Esophagus squamous epithelium (tissue), 4 donors: ENCODE results near the gene PLEKHG2.

Experiments used
- POLR2A ChIP-seq, 4 donors: fragments of 450-650 bp; IDR thresholded peaks; one replicate each; pipeline ENCODE4 v1.6.1; 2017; ENCODE audit warnings: antibody characterized with exemption in 4 of 4, mild to moderate bottlenecking in 4 of 4, moderate library complexity in 3 of 4
- TF ChIP-seq, protein P1 (sequence below), 6 experiments: fragments of 450-650 bp in 4 of 6; fragments of 200-600 bp in 2 of 6; sonication (generic) in 2 of 6; IDR thresholded peaks; one replicate each; pipeline ENCODE4 v1.5.1; 2016 to 2019; ENCODE audit warnings: antibody characterized with exemption in 6 of 6, mild to moderate bottlenecking in 4 of 6, moderate library complexity in 4 of 6

DNA sequence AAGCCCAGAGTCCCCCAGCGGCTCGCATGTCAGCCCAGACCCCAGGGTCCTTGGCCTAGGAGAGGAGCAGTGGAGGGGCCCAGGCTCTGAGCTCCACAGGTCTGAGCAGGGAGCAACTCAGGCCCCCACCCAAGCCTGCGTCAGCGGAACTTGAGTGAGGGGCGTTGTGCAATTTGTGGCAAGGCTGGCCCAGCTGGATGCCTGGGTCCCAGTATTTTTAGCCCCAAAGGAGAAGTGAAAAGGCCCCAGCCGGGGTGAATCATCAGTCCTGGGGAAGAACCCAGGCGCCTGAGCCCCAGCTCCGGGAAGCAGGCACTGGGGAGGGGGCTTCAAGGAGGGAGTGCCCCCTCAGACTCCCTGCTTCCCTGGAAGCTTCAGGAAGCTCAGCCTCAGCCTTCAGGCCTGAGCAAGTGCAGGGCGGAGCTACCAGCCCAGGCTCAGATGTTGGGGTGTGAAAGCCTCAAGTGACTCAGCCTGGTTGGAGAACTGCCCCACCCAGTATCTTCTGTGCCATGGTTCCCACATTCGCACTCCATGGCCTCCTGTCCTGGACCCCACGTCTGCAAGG lies 14.1 kb upstream of the PLEKHG2 start:
- TF ChIP-seq, protein P1, sequence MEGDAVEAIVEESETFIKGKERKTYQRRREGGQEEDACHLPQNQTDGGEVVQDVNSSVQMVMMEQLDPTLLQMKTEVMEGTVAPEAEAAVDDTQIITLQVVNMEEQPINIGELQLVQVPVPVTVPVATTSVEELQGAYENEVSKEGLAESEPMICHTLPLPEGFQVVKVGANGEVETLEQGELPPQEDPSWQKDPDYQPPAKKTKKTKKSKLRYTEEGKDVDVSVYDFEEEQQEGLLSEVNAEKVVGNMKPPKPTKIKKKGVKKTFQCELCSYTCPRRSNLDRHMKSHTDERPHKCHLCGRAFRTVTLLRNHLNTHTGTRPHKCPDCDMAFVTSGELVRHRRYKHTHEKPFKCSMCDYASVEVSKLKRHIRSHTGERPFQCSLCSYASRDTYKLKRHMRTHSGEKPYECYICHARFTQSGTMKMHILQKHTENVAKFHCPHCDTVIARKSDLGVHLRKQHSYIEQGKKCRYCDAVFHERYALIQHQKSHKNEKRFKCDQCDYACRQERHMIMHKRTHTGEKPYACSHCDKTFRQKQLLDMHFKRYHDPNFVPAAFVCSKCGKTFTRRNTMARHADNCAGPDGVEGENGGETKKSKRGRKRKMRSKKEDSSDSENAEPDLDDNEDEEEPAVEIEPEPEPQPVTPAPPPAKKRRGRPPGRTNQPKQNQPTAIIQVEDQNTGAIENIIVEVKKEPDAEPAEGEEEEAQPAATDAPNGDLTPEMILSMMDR (IDR thresholded peaks at IDR 0.05): no peak
- peak in 1 of 4 donors; percentile 52 for TF ChIP-seq POLR2A (IDR thresholded peaks at IDR 0.05)
